ENCODE measurements around the gene MPND. TPM values are rescaled to one million over a fixed set of nuclear protein-coding genes. Genes with fewer than 3 reads are reported as not detected.

MPND gene
- total RNA-seq, 1 experiment from 2014 or later: 37.0 TPM

GRCh38 chr19:4354282-4354681 lies 10.9 kb downstream of the MPND start:
- Histone ChIP-seq H3K18ac (ENCODE audit: insufficient read length, low read depth, low read length) (no peak overlapping the region), H3K4me2 (ENCODE audit: insufficient read depth, insufficient read length, low read length) (no peak overlapping the region), H4K91ac (ENCODE audit: insufficient read length, low read depth, low read length) (no peak overlapping the region), H4K5ac (ENCODE audit: insufficient read length, low read depth, low read length) (no peak overlapping the region), H2BK5ac (ENCODE audit: insufficient read length, low read length) (no peak overlapping the region), H3T11ph (ENCODE audit: low read length) (no peak overlapping the region), H2BK120ac (ENCODE audit: low read depth, low read length, poor library complexity, severe bottlenecking) (no peak overlapping the region), H3K79me2 (ENCODE audit: insufficient read depth, low read length) (no peaks in the 10 kb centered on the region), H3K79me1 (ENCODE audit: insufficient read depth, low read depth, low read length, poor library complexity, severe bottlenecking) (no peaks in the 10 kb centered on the region), H3K4ac (ENCODE audit: low read depth, low read length) (no peak overlapping the region), H4K8ac (replicated peaks; ENCODE audit: insufficient read length, low read depth, low read length) (no peak overlapping the region), H2AFZ (ENCODE audit: low read length) (no peak overlapping the region), H2AK5ac (ENCODE audit: insufficient read length, low read length) (no peak overlapping the region), H3K9me3 (ENCODE audit: control insufficient read depth, low read depth, low read length) (no peaks in the 10 kb centered on the region), H3K23me2 (ENCODE audit: insufficient read length, low read depth, low read length, poor library complexity, severe bottlenecking) (no peaks in the 10 kb centered on the region), H3K4me1 (ENCODE audit: insufficient read depth, low read length) (no peaks in the 10 kb centered on the region), H3K56ac (ENCODE audit: insufficient read length, low read depth, low read length) (no peak overlapping the region), H2BK12ac (ENCODE audit: insufficient read length, low read depth, low read length) (no peak overlapping the region), H3K27ac (ENCODE audit: insufficient read length, low read depth, low read length) (no peak overlapping the region), H3K9ac (ENCODE audit: extremely low read depth, insufficient read length, low read length) (no peak overlapping the region), H2BK20ac (ENCODE audit: low read depth, low read length, poor library complexity, severe bottlenecking) (no peak overlapping the region), H2BK15ac (ENCODE audit: low read depth, low read length) (no peak overlapping the region), H3K27me3 (ENCODE audit: insufficient read depth, low read length) (no peaks in the 10 kb centered on the region), H4K20me1 (ENCODE audit: control insufficient read depth, insufficient read depth, insufficient read length) (no peaks in the 10 kb centered on the region), H3K23ac (ENCODE audit: insufficient read length, low read depth, low read length) (no peak overlapping the region), H3K14ac (ENCODE audit: insufficient read depth, low read length) (no peak overlapping the region)
- Mint-ChIP-seq H3K27me3 (ENCODE audit: low read depth) (peaks cover 2% of the 10 kb centered on the region; the same call in 1 of the 2 replicates), H3K4me1 (peaks cover 0 to 2% of the 10 kb centered on the region in 2 experiments; a peak in 1 of 4 replicates), H3K27ac (no peak overlapping the region), H3K36me3 (ENCODE audit: insufficient read depth in 1 of 3, low read depth in 3 of 3) (peaks cover 5 to 45% (median 33%) of the 10 kb centered on the region in 3 experiments; a peak in 6 of 7 replicates), H3K4me3 (no peak overlapping the region), H3K9me3 (no peaks in the 10 kb centered on the region; a peak in 1 of 5 replicates)
- no peak for DNase-seq
- no CpG with 5 or more reads among the region's 12 CpGs for WGBS (ENCODE audit: extremely low coverage, insufficient read length, low lambda C conversion rate)
- TF ChIP-seq, protein P1, sequence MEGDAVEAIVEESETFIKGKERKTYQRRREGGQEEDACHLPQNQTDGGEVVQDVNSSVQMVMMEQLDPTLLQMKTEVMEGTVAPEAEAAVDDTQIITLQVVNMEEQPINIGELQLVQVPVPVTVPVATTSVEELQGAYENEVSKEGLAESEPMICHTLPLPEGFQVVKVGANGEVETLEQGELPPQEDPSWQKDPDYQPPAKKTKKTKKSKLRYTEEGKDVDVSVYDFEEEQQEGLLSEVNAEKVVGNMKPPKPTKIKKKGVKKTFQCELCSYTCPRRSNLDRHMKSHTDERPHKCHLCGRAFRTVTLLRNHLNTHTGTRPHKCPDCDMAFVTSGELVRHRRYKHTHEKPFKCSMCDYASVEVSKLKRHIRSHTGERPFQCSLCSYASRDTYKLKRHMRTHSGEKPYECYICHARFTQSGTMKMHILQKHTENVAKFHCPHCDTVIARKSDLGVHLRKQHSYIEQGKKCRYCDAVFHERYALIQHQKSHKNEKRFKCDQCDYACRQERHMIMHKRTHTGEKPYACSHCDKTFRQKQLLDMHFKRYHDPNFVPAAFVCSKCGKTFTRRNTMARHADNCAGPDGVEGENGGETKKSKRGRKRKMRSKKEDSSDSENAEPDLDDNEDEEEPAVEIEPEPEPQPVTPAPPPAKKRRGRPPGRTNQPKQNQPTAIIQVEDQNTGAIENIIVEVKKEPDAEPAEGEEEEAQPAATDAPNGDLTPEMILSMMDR (conservative IDR thresholded peaks at IDR 0.05): no peak

All from H9 (cell line).